HepG2 (cell line): ENCODE measurements around the gene CDK7. TPM values are rescaled to one million over a fixed set of nuclear protein-coding genes. Genes with fewer than 3 reads are reported as not detected.

Experiments used
- CBFB ChIP-seq: sonication (generic); formaldehyde crosslinking; IDR thresholded peaks from 2 replicates; pipeline ENCODE4 v1.4.0; 2020; ENCODE audit warnings: missing genetic modification reagents
- CCDC6 ChIP-seq: sonication (generic); formaldehyde crosslinking; IDR thresholded peaks from 2 replicates; pipeline ENCODE4 v1.8.1; 2022; ENCODE audit warnings: mild to moderate bottlenecking, missing genetic modification reagents, moderate library complexity
- HMGA1 ChIP-seq: sonication (generic); formaldehyde crosslinking; conservative IDR thresholded peaks from 2 replicates; pipeline ENCODE4 v1.4.0; 2020; ENCODE audit warnings: missing genetic modification reagents
- NR2C2 ChIP-seq: sonication (generic); formaldehyde crosslinking; IDR thresholded peaks from 2 replicates; pipeline ENCODE4 v1.4.0; 2020; ENCODE audit warnings: missing genetic modification reagents, mild to moderate bottlenecking, moderate library complexity, borderline replicate concordance
- ZMYM2 ChIP-seq: sonication (generic); formaldehyde crosslinking; IDR thresholded peaks from 2 replicates; pipeline ENCODE4 v1.8.0; 2022; ENCODE audit warnings: mild to moderate bottlenecking, missing genetic modification reagents
- ZNF569 ChIP-seq: sonication (generic); formaldehyde crosslinking; IDR thresholded peaks from 2 replicates; pipeline ENCODE4 v1.5.0; 2020; ENCODE audit warnings: mild to moderate bottlenecking, missing genetic modification reagents, moderate library complexity, borderline replicate concordance
- ZNF598 ChIP-seq: sonication (generic); formaldehyde crosslinking; IDR thresholded peaks from 2 replicates; pipeline ENCODE4 v1.5.1; 2020; ENCODE audit warnings: mild to moderate bottlenecking, missing genetic modification reagents, borderline replicate concordance
- ZNF660 ChIP-seq: sonication (generic); formaldehyde crosslinking; IDR thresholded peaks from 2 replicates; pipeline ENCODE4 v1.5.1; 2020; ENCODE audit warnings: mild to moderate bottlenecking, low read depth, missing genetic modification reagents, borderline replicate concordance
- ZNF788 ChIP-seq: sonication (generic); formaldehyde crosslinking; IDR thresholded peaks from 2 replicates; pipeline ENCODE4 v1.5.0; 2020; ENCODE audit warnings: mild to moderate bottlenecking, missing genetic modification reagents, borderline replicate concordance
- polyA plus RNA-seq, 8 experiments: library from polyadenylated mRNA; depleted of rRNA in 3 of 8; stranded (reverse) in 7 of 8; unstranded in 1 of 8; fragments of >200 nt; fragmentation: Illumina TruSeq in 4 of 8; extraction: Trizol in 4 of 8; gene quantifications; 2 replicates each; pipeline versions ENCODE4 v1.2.1 to v1.2.3, GENCODE V29; 2011 to 2016; ENCODE audit warnings: low read depth in 4 of 8, missing spikeins in 1 of 8, mixed read lengths in 1 of 8; ENCODE audit not compliant: insufficient read depth in 1 of 8
- total RNA-seq, 5 experiments: library from RNA; depleted of rRNA; stranded (reverse); fragments of >200 nt; fragmentation: Illumina TruSeq; extraction: Trizol; gene quantifications; 2 replicates each; pipeline ENCODE4 v1.2.3, GENCODE V29; 2016; ENCODE audit warnings: low read depth in 1 of 5
- TF ChIP-seq, protein P1 (sequence below), 2 experiments: sonication (generic) in 1 of 2; formaldehyde crosslinking in 1 of 2; IDR thresholded peaks; 2 replicates each; pipeline versions ENCODE4 v1.4.0 to v1.6.1; 2018 to 2020; ENCODE audit warnings: missing genetic modification reagents in 2 of 2, borderline replicate concordance in 1 of 2, low read depth in 1 of 2, mild to moderate bottlenecking in 1 of 2, missing biosample characterization in 1 of 2
- TF ChIP-seq, protein P2 (sequence below): sonication (generic); formaldehyde crosslinking; IDR thresholded peaks from 2 replicates; pipeline ENCODE4 v1.8.1; 2023; ENCODE audit warnings: mild to moderate bottlenecking, missing genetic modification reagents, borderline replicate concordance
- TF ChIP-seq, protein P3 (sequence below): sonication (generic); formaldehyde crosslinking; IDR thresholded peaks from 2 replicates; pipeline ENCODE4 v1.8.0; 2022; ENCODE audit warnings: missing genetic modification reagents, mild to moderate bottlenecking, inconsistent platforms, borderline replicate concordance
- TF ChIP-seq, protein P4 (sequence below): sonication (generic); formaldehyde crosslinking; IDR thresholded peaks from 2 replicates; pipeline ENCODE4 v1.5.1; 2020; ENCODE audit warnings: mild to moderate bottlenecking, missing genetic modification reagents, moderate library complexity
- TF ChIP-seq, protein P5 (sequence below): IDR thresholded peaks from 2 replicates; pipeline ENCODE4 v1.6.1; 2016; ENCODE audit warnings: missing biosample characterization, missing genetic modification reagents, low read depth
- TF ChIP-seq, protein P6 (sequence below): sonication (generic); formaldehyde crosslinking; IDR thresholded peaks from 2 replicates; pipeline ENCODE4 v1.5.1; 2020; ENCODE audit warnings: missing genetic modification reagents, mild to moderate bottlenecking, borderline replicate concordance
- TF ChIP-seq, protein P7 (sequence below): sonication (generic); formaldehyde crosslinking; IDR thresholded peaks from 2 replicates; pipeline ENCODE4 v1.8.0; 2022; ENCODE audit warnings: mild to moderate bottlenecking, missing genetic modification reagents, moderate library complexity

Gene CDK7
- total and polyA plus RNA-seq, 2 of the 13 experiments (the other 11 are each of a cell fraction or from before 2014, with no cell fraction given) = 41.2 to 54.9 TPM

DNA sequence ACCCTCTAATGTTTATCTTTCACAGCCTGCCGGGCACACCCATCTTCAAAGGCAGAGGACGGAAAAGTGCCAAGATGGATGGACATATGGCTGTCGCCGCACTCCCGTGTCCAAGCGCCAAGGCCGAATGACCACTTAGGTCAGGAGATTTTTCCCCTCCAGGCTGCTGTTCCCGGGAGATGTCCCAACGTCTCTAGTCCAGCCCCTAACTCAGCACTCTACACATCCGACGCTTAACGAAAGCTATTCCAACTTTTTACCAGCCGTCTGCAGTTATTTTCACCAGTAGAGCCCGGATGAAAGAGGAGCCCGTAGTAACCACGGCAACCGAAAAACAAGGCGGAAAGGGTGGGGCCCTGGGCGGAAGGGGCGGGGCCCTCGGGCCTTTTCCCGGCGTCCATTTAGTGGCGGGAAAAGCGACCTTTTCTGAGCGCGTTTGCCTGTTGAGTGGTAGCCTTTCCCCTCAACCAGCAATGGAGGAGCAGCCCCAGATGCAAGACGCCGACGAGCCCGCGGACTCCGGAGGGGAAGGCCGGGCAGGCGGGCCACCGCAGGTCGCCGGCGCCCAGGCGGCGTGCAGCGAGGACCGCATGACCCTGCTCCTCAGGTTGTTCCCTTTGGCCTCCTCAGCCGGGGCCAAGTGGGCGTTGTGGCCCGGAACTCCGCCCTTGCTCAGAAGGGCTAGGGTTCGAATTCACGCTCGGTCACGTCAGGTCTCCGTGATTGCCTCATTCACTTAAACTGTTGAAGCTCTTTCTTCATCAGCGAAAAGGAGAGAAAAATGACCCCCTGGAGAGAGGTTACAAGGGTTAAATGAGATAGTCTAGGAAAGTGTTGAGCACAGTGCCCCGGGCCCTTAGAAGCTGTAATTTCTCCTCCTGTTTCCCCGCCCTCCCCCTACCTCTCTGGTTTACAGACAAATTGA, 45.3 kb upstream of the CDK7 start, which contains the start of gene CENPH (continued):
- TF ChIP-seq, protein P1, sequence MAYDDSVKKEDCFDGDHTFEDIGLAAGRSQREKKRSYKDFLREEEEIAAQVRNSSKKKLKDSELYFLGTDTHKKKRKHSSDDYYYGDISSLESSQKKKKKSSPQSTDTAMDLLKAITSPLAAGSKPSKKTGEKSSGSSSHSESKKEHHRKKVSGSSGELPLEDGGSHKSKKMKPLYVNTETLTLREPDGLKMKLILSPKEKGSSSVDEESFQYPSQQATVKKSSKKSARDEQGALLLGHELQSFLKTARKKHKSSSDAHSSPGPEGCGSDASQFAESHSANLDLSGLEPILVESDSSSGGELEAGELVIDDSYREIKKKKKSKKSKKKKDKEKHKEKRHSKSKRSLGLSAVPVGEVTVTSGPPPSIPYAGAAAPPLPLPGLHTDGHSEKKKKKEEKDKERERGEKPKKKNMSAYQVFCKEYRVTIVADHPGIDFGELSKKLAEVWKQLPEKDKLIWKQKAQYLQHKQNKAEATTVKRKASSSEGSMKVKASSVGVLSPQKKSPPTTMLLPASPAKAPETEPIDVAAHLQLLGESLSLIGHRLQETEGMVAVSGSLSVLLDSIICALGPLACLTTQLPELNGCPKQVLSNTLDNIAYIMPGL (CRISPR knock-in tag; IDR thresholded peaks at IDR 0.05; ENCODE audit: borderline replicate concordance in 1 of 2, low read depth in 1 of 2) = peak in 1 of 2 experiments; percentile 77; a peak in 2 of 4 replicates
- TF ChIP-seq, protein P2, sequence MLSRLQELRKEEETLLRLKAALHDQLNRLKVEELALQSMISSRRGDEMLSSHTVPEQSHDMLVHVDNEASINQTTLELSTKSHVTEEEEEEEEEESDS (CRISPR knock-in tag) = 0 out of 2 replicates have a peak, but pooled peaks have one; percentile 31
- peak; percentile 84; the same call in 1 of the 2 replicates for TF ChIP-seq ZNF788 (CRISPR knock-in tag)
- TF ChIP-seq, protein P3, sequence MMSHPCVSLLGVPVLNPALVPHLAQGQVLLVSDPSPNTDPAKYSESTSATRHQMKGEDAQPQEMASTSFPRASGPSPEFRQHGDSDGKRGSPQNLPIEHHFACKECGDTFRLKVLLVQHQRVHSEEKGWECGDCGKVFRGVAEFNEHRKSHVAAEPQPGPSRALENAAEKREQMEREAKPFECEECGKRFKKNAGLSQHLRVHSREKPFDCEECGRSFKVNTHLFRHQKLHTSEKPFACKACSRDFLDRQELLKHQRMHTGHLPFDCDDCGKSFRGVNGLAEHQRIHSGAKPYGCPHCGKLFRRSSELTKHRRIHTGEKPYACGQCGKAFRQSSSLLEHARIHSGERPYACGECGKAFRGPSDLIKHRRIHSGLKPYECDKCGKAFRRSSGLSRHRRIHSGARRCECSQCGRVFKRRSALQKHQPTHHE (CRISPR knock-in tag) = peak; percentile 55; the same call in 1 of the 2 replicates
- TF ChIP-seq CCDC6 (CRISPR knock-in tag) = no peak
- TF ChIP-seq, protein P4, sequence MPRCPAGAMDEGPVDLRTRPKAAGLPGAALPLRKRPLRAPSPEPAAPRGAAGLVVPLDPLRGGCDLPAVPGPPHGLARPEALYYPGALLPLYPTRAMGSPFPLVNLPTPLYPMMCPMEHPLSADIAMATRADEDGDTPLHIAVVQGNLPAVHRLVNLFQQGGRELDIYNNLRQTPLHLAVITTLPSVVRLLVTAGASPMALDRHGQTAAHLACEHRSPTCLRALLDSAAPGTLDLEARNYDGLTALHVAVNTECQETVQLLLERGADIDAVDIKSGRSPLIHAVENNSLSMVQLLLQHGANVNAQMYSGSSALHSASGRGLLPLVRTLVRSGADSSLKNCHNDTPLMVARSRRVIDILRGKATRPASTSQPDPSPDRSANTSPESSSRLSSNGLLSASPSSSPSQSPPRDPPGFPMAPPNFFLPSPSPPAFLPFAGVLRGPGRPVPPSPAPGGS = peak; percentile 68; the same call in 1 of the 2 replicates
- TF ChIP-seq HMGA1 (CRISPR knock-in tag) = no peak
- no peak for TF ChIP-seq ZNF660 (CRISPR knock-in tag)
- TF ChIP-seq, protein P5, sequence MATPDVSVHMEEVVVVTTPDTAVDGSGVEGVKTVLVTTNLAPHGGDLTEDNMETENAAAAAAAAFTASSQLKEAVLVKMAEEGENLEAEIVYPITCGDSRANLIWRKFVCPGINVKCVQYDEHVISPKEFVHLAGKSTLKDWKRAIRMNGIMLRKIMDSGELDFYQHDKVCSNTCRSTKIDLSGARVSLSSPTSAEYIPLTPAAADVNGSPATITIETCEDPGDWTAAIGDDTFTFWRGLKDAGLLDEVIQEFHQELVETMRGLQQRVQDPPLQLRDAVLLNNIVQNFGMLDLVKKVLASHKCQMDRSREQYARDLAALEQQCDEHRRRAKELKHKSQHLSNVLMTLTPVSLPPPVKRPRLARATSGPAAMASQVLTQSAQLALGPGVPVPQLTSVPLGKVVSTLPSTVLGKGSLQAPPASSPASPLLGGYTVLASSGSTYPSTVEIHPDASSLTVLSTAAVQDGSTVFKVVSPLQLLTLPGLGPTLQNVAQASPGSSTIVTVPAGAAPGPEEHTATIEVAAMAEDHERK (CRISPR knock-in tag) = no peak
- 0 out of 2 replicates have a peak, but pooled peaks have one; percentile 59 for TF ChIP-seq CBFB
- TF ChIP-seq, protein P6, sequence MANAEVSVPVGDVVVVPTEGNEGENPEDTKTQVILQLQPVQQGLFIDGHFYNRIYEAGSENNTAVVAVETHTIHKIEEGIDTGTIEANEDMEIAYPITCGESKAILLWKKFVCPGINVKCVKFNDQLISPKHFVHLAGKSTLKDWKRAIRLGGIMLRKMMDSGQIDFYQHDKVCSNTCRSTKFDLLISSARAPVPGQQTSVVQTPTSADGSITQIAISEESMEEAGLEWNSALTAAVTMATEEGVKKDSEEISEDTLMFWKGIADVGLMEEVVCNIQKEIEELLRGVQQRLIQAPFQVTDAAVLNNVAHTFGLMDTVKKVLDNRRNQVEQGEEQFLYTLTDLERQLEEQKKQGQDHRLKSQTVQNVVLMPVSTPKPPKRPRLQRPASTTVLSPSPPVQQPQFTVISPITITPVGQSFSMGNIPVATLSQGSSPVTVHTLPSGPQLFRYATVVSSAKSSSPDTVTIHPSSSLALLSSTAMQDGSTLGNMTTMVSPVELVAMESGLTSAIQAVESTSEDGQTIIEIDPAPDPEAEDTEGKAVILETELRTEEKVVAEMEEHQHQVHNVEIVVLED (CRISPR knock-in tag) = peak; percentile 52; the same call in 1 of the 2 replicates
- peak; percentile 72 for TF ChIP-seq NR2C2 (CRISPR knock-in tag)
- TF ChIP-seq, protein P7, sequence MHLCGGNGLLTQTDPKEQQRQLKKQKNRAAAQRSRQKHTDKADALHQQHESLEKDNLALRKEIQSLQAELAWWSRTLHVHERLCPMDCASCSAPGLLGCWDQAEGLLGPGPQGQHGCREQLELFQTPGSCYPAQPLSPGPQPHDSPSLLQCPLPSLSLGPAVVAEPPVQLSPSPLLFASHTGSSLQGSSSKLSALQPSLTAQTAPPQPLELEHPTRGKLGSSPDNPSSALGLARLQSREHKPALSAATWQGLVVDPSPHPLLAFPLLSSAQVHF = no peak
- peak; percentile 78 for TF ChIP-seq ZMYM2 (CRISPR knock-in tag)
- no peak for TF ChIP-seq ZNF569 (CRISPR knock-in tag)
- 0 out of 2 replicates have a peak, but pooled peaks have one; percentile 35 for TF ChIP-seq ZNF598
